Retinal pigment epithelial cell (primary cell): ENCODE measurements around the gene PIGQ.
"Not testable (repeated sequence)": the region's sequence is repeated elsewhere in the genome, so short reads cannot be mapped to it uniquely, and the experiment has no call there.

ENCODE experiments used
- DNase-seq: peaks from one replicate; pipeline ENCODE4 v3.0.0-alpha.2; 2010; ENCODE audit warnings: low read depth
- H3K4me3 ChIP-seq: 2 replicates; pipeline ENCODE4 v1.5.1; 2011; ENCODE audit warnings: mild to moderate bottlenecking, low read length, control low read depth, moderate library complexity
- CTCF ChIP-seq: conservative IDR thresholded peaks from 2 replicates; pipeline ENCODE4 v1.5.1; 2011; ENCODE audit warnings: low read depth, low read length, control low read depth, inconsistent platforms

The PIGQ gene

GRCh38 chr16:595942-596735 is 26.4 kb downstream of the PIGQ start:
- no peak for DNase-seq
- H3K4me3 ChIP-seq = no peak overlapping the region
- no peak for TF ChIP-seq CTCF

- no peak for TF ChIP-seq CTCF
- no peak overlapping the region for H3K4me3 ChIP-seq
- DNase-seq = no peak
Observed at GRCh38 chr16:596736-597060, 26.9 kb downstream of the PIGQ start.

- DNase-seq, H3K4me3 ChIP-seq: not testable (repeated sequence)
Observed at GRCh38 chr16:597655-598054, 27.9 kb downstream of the PIGQ start.

GRCh38 chr16:598823-599739 is 29.3 kb downstream of the PIGQ start:
- DNase-seq = no peak
- TF ChIP-seq CTCF = no peak
- H3K4me3 ChIP-seq = no peak overlapping the region

DNA sequence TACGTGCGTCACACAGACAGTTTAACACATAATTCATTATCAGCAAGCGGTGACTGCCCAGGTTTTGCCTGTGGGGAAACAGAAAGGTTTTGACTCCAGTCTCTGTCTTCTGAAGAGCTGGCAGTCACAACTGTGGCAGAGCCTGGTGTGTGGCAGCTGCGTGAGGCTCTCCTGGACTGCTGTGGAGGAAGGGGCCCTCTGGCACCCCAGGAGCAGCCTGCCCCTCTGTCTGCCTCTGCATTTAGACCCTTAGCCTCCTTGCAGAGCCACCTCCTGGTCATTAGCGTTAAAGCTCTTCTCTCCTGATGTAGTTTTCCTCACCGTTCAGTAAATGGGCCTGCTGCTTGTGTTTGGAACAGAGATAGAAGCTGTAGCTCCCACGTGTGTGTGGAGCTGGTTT is 31.0 kb downstream of the PIGQ start:
- no peak for DNase-seq
- TF ChIP-seq CTCF = peak; percentile 57
- no peak overlapping the region for H3K4me3 ChIP-seq

DNA sequence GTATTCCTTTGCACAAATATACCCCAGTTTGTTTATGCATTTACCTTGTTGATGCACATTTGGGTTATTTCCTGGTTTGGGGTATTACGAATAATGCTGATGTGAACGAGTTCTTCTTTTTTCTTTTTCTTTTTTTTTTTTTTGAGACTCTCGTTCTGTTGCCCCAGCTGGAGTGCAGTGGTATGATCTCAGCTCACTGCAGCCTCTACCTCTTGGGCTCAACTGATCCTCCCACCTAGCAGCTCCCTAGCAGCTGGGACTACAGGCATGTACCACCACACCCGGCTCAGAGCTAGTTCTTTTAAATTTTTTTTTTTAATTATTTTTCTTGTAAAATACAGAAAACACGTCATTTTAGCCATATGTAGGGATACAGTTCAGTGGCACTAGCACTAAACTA is 34.2 kb downstream of the PIGQ start:
- DNase-seq = no peak
- H3K4me3 ChIP-seq = no peak overlapping the region
- no peak for TF ChIP-seq CTCF

DNA sequence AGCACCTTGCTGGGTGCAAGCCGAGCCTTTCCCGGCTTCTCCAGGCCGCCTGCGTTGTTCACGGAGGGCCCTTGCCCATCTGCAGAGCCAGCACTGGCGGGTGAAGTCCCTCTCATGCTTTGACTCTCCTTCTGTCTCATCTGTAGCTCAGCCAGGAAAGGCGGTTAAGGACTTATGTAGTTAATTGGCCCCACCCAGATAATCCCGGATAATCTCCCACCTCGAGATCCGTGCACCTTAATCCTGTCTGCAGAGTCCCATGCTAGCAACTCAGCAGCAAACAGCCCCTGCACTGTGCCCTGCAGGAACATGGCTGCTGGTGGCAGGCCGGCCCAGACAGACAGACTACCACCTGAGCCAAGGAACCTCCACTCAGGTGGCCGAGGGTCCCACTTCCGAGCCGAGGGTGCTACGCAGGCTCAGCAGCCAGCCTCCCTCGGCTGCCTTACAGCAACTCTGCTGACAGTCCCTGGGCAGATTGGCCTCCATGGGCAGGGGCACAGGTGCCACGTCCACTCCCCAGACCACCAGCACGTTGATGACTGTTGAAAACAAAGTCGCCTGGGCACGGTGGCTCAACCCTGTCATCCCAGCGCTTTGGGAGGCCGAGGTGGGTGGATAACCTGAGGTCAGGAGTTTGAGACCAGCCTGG is 37.0 kb downstream of the PIGQ start:
- no peak overlapping the region for H3K4me3 ChIP-seq
- peak; percentile 79 for DNase-seq
- TF ChIP-seq CTCF = no peak
